Activated naive CD8-positive, alpha-beta T cell treated with anti-CD3 and anti-CD28 coated beads, Interleukin-2, amount 50 U/mL, for 24 hours (primary cell): ENCODE data around the gene TMEM135.
"Not testable (repeated sequence)": the region's sequence is repeated elsewhere in the genome, so short reads cannot be mapped to it uniquely, and the experiment has no call there.

Source experiments
- ATAC-seq: fragments of 150-1000 bp; cut with Tn5 transposase; one replicate; pipeline ENCODE4 v1.10.0; 2021
- DNase-seq: peaks from one replicate; pipeline ENCODE4 v3.0.0; 2021
- H3K27ac Mint-ChIP-seq: one replicate; pipeline ENCODE4 v1.8.0; 2021; ENCODE audit warnings: mild to moderate bottlenecking, mixed read lengths
- H3K27me3 Mint-ChIP-seq: one replicate; pipeline ENCODE4 v1.8.0; 2021; ENCODE audit warnings: mixed read lengths
- H3K36me3 Mint-ChIP-seq: one replicate; pipeline ENCODE4 v1.8.0; 2021; ENCODE audit warnings: low read depth, mixed read lengths
- H3K4me1 Mint-ChIP-seq: one replicate; pipeline ENCODE4 v1.8.0; 2021; ENCODE audit warnings: mixed read lengths
- H3K4me3 Mint-ChIP-seq: one replicate; pipeline ENCODE4 v1.8.0; 2021; ENCODE audit warnings: mild to moderate bottlenecking, moderate library complexity, mixed read lengths
- H3K9me3 Mint-ChIP-seq: one replicate; pipeline ENCODE4 v1.8.0; 2021; ENCODE audit warnings: mixed read lengths

The TMEM135 gene

DNA sequence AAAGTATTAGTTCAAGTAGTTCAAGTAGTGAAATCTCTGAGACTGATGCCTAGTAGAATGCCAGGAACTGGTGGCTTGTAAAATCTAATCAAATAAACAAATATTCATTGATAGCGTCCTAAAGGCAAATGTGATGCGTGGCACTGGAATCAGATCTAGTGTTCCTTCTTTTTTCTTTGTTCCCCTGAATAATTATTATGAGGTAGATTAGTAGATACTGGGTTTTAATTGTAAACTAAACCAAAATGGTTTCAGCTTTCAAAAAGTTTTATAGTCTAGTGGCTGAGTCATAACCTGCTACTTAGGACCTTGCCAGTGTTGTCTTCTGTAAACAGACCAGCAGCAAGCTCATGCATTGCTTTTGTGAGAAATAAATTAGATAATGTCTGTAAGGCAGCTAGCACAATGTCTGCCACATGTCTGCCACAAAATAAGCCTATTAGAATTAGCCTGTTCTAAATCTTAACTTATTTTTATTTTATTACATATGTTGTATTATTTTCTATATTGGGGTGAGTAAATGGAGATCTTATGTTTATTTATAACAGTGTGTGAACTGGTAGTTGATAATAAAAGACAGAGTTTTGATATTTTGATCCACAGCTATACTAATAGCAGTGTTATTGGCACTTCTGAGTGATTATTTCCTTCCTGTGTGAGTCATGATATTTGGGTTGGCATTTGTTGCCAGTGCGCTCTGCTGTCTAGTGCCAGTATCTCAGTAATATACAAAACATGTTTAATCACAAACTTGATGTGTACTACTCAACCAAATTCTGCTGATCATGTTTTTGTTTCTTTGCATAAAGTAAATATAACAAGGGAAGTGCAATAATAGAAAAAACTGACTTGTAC is 135.7 kb downstream of the TMEM135 start:
- Mint-ChIP-seq H3K27me3 (no peaks in the 10 kb centered on the region), H3K27ac (no peak overlapping the region), H3K4me3 (no peak overlapping the region), H3K9me3 (peaks cover 25% of the 10 kb centered on the region), H3K36me3 (peaks cover 26% of the 10 kb centered on the region), H3K4me1 (peaks cover 15% of the 10 kb centered on the region)
- DNase-seq (no peak), ATAC-seq (peak; percentile 66)

DNA sequence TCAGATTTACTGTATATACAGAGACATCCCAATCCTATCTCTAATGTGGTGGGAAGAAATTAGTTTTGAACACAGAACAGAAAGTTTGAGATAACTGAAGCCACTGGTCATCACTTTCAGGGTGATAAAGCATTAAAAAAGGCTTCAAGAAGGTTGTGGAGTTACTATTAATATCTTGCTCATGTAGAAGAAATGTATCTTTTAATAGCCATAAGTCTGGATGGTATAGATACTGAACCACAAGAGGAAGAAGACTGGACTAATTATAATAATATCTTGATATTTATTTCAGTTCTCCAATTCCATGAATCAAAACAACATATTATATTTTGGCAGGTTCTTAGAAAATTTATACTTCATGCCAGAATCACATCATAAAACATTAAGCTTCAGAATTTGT is 137.1 kb downstream of the TMEM135 start:
- no peak for ATAC-seq
- peaks cover 15% of the 10 kb centered on the region for H3K4me1 Mint-ChIP-seq
- H3K4me3 Mint-ChIP-seq, result no peak overlapping the region

DNA sequence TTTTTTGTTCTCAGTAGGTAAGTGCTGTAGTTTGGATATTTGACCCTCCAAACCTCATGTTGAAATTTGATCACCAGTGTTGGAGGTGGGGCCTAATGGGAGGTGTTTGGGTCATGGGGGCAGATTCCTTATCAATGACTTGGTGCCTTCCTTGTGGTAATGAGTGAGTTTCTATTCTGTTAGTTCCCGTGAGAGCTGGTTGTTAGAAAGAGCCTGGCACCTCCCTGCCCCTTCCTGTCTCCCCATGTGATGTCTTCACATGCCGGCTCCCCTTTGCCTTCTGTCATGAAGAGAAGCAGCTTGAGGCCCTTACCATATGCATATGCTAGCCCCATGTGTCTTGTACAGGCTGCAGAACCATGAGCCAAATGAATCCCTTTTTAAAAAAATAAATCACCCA is 138.3 kb downstream of the TMEM135 start:
- Mint-ChIP-seq H3K36me3 (peaks cover 34% of the 10 kb centered on the region), H3K4me3 (no peak overlapping the region), H3K9me3 (peaks cover 14% of the 10 kb centered on the region), H3K27me3 (no peaks in the 10 kb centered on the region), H3K4me1 (peaks cover 15% of the 10 kb centered on the region), H3K27ac (no peak overlapping the region)
- ATAC-seq (no peak), DNase-seq (no peak)

More for the DNA sequence above, 137.1 kb downstream of the TMEM135 start:
- H3K9me3 Mint-ChIP-seq, result peaks cover 12% of the 10 kb centered on the region
- H3K36me3 Mint-ChIP-seq, result peaks cover 27% of the 10 kb centered on the region
- no peak overlapping the region for H3K27ac Mint-ChIP-seq
- no peak for DNase-seq
- H3K27me3 Mint-ChIP-seq, result no peaks in the 10 kb centered on the region

DNA sequence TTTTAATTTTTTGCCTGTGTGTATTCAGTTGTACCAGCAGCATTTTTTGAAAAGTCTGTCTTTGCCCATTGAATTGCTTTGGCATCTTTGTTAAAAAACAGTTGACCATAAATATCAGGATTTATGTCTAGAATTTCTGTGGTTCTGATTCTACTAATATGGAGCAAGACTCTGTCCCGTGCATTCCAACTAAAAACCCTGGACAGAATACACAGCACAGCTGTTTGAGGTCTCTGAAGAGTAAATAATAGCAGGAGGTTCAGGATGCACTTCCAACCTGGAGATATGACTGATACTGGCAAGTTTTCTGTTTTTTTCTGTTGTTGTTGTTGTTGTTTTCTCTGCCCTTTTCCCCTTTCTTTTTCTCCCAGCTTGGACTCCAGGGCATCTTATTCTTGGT is 141.9 kb downstream of the TMEM135 start:
- ATAC-seq (no peak), DNase-seq (no peak)
- Mint-ChIP-seq H3K4me3 (no peak overlapping the region), H3K27me3 (no peaks in the 10 kb centered on the region), H3K27ac (no peak overlapping the region), H3K4me1 (peaks cover 3% of the 10 kb centered on the region), H3K36me3 (peaks cover 40% of the 10 kb centered on the region), H3K9me3 (peaks cover 14% of the 10 kb centered on the region)

DNA sequence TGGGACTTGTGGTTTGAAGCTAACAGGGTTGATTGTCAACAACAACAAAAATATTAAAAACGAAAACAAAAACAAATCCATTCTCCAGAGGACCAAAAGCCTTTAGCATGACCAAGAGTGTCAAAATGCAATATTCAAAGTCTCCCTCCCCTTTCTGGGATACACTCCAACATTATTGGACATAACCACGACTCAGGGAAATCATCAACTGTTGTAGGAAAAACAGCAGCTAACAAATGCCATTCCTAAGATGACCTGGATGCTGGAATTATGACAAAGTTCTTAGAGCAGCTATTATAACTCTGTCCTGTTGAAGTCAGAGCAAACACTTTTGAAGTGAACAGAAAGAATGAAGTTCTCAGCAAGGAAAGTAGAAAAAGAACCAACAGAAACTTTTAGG is 143.0 kb downstream of the TMEM135 start:
- no peak for DNase-seq
- Mint-ChIP-seq H3K27ac (no peak overlapping the region), H3K9me3 (peaks cover 14% of the 10 kb centered on the region), H3K27me3 (no peaks in the 10 kb centered on the region), H3K4me3 (no peak overlapping the region), H3K36me3 (peaks cover 40% of the 10 kb centered on the region), H3K4me1 (no peaks in the 10 kb centered on the region)
- no peak for ATAC-seq

DNA sequence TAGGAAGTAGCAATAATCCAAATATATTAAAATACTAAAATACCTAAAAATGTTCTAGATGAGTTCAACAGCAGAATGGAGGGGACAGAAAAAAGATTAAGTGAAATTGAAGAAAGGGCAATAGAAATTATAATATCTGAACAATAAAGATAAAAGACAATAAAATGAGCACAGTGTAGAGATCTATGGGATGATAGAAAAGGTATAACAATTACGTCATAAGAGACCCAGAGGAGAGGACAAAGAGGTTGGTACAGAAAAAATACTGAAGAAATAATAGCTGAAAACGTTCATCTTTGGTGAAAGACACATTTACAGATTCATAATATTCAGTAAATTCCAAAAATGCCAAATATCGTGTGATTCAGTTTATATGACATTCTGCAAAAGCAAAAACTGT is 143.4 kb downstream of the TMEM135 start:
- Mint-ChIP-seq H3K4me1 (no peaks in the 10 kb centered on the region), H3K4me3 (no peak overlapping the region), H3K27me3 (no peaks in the 10 kb centered on the region), H3K9me3 (peaks cover 14% of the 10 kb centered on the region), H3K36me3 (peaks cover 40% of the 10 kb centered on the region), H3K27ac (no peak overlapping the region)
- ATAC-seq (no peak), DNase-seq (no peak)

DNA sequence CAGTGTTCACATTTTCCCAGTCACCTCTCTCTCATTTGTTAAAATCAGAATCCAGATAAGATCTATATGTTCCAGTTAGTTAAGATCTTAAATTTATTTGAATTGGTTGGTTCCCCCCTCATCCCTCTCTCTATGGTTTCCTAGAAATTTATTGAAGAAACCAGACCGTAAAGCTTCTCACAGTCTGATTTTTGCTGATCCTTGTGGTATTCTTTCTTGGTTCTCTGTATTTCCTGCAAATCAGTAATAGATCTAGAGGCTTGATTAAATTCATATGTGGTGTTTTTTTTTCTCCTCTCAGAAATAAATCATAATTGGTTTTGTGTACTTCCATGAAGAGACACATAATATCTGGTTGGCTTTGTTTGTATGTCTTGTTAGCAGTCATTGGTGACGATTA is 147.5 kb downstream of the TMEM135 start:
- DNase-seq, result no peak
- Mint-ChIP-seq H3K4me3 (no peak overlapping the region), H3K9me3 (peaks cover 2% of the 10 kb centered on the region), H3K27me3 (no peaks in the 10 kb centered on the region), H3K27ac (no peak overlapping the region), H3K4me1 (no peaks in the 10 kb centered on the region), H3K36me3 (peaks cover 13% of the 10 kb centered on the region)
- no peak for ATAC-seq

DNA sequence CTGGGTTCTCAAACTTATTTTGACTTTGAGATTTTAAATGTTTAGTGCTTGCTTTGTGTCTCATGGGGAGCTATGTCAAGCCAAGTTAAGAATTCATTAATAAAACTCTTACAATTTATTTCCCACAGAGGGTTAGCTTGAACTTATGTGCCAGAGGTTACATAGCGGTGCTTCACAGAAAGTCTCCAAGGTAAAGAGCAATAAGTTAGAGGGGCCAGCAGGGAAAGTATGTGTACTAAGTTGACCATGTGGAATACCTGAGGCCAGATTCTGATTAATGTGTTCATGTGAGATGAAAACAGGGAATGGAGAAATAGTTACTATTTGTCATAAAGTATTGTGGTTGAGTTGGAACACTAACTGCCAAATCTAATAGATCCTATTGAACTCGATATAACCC is 149.3 kb downstream of the TMEM135 start:
- Mint-ChIP-seq H3K27ac (no peak overlapping the region), H3K36me3 (peaks cover 6% of the 10 kb centered on the region), H3K9me3 (no peaks in the 10 kb centered on the region)

DNA sequence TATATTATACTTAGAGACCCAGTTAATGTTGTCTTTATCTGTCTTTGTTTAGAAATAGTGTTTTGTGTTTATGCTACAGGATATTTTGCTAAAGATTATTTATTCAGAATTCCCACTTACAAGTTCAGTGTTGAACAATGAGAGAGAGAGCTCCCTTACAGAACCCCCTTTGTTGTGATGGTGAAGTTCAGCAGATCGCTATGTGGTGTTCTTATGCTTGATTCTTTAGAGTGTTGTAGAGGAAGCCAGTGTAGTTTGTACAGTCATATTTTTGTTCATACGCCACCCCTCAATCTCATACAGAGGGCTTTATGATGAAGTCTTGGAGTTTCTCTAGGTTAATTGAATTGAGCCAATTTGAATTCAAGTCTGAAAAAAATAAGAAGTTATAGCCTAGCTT is 150.2 kb downstream of the TMEM135 start:
- Mint-ChIP-seq H3K9me3 (no peaks in the 10 kb centered on the region), H3K36me3 (peaks cover 6% of the 10 kb centered on the region), H3K27me3 (no peaks in the 10 kb centered on the region), H3K27ac (no peak overlapping the region), H3K4me1 (no peaks in the 10 kb centered on the region), H3K4me3 (no peak overlapping the region)
- ATAC-seq, result no peak
- no peak for DNase-seq

More for the DNA sequence above, 149.3 kb downstream of the TMEM135 start:
- ATAC-seq, result no peak
- Mint-ChIP-seq H3K27me3 (no peaks in the 10 kb centered on the region), H3K4me1 (no peaks in the 10 kb centered on the region), H3K4me3 (no peak overlapping the region)
- DNase-seq, result no peak

DNA sequence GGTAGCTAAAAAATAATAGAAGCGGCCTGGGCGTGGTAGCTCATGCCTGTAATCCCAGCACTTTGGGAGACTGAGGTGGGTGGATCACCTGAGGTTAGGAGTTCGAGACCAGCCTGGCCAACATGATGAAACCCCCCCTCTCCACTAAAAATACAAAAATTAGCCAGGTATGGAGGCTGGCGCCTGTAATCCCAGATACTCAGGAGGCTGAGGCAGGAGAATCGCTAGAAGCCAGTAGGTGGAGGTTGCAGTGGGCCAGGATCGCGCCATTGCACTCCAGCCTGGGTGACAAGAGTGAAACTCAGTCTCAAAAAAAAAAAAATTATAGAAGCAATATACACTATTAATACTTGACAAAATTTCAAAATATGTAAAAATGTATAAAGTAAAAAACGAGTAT is 150.7 kb downstream of the TMEM135 start:
- not testable (repeated sequence) for DNase-seq, H3K4me1 Mint-ChIP-seq, ATAC-seq, H3K36me3 Mint-ChIP-seq, H3K27me3 Mint-ChIP-seq, H3K9me3 Mint-ChIP-seq, H3K4me3 Mint-ChIP-seq, H3K27ac Mint-ChIP-seq

DNA sequence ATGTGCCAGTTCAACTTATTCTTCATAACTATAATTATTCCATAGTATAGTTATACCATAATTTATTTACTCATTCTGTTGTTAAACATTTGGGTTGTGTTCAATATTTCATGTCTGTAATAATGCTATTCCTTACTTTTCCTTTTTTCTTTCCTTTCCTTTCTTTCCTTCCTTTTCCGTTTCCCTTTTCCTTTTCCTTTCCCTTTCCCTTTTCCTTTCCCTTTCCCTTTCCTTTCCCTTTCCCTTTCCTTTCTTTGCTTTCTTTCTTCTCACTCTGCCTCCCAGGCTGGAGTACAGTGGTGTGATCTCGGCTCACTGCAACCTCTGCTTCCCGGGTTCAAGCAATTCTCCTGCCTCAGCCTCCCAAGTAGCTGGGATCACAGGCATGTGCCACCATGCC is 151.2 kb downstream of the TMEM135 start:
- not testable (repeated sequence) for H3K4me1 Mint-ChIP-seq, H3K27ac Mint-ChIP-seq, H3K27me3 Mint-ChIP-seq, H3K36me3 Mint-ChIP-seq, H3K4me3 Mint-ChIP-seq, ATAC-seq, DNase-seq, H3K9me3 Mint-ChIP-seq

DNA sequence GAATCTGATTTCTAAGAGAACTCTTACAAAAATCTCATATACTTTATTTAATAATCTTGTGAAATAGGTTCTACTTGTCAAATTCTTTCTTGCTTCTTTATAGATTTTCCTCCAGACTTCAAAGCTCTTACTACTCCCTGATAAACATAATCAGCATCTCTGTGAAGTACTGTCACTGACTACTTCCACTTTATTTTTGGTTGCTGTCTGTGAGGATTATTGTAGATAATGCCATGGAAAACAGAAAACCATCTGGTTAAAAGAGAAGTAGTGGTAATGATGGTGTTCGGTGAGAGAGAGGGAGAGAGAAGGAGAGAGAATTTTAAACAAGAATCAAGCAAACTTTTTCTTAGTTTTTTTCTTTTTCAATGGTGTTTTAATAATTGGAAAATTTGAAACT is 152.3 kb downstream of the TMEM135 start:
- Mint-ChIP-seq H3K4me3 (no peak overlapping the region), H3K27ac (no peak overlapping the region)

DNA sequence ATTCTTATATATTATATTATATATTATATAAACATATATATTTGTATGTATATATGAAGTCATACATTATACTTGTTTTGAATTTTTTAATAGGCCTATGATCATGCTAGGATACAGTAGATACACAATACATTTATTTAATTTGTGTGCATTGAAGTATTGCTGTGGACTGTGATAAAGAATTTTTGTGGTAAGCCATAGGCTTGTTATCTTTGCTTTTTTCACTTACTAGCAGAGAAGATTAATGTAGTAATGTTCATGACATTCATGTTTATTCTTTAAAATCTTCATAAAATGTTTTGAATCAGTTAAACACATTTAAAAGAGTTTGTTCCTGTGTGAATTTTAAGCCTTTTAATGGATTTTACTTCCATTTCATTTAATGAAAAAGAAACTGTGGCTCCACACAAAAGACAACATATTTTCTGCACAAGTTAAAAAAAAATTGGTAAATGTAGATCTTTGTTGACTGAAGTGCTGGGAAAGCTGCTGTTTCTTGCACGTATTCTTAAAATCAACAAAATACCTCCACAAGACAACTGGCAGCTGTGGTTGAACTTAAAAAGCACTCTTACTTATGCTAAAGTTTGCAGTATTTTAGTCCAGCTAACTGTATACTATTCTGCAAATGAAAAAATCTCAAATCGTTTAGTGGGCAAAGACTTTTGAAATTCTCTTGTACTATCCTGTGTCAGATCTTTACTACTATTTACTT is 156.2 kb downstream of the TMEM135 start:
- Mint-ChIP-seq H3K36me3 (no peaks in the 10 kb centered on the region), H3K4me3 (no peak overlapping the region), H3K9me3 (no peaks in the 10 kb centered on the region), H3K27me3 (no peaks in the 10 kb centered on the region), H3K27ac (no peak overlapping the region), H3K4me1 (no peaks in the 10 kb centered on the region)
- ATAC-seq, result no peak
- DNase-seq, result no peak

More for the DNA sequence above, 152.3 kb downstream of the TMEM135 start:
- H3K36me3 Mint-ChIP-seq, result peaks cover 2% of the 10 kb centered on the region
- ATAC-seq (no peak), DNase-seq (no peak)
- H3K27me3 Mint-ChIP-seq, result no peaks in the 10 kb centered on the region
- no peaks in the 10 kb centered on the region for H3K4me1 Mint-ChIP-seq
- no peaks in the 10 kb centered on the region for H3K9me3 Mint-ChIP-seq

DNA sequence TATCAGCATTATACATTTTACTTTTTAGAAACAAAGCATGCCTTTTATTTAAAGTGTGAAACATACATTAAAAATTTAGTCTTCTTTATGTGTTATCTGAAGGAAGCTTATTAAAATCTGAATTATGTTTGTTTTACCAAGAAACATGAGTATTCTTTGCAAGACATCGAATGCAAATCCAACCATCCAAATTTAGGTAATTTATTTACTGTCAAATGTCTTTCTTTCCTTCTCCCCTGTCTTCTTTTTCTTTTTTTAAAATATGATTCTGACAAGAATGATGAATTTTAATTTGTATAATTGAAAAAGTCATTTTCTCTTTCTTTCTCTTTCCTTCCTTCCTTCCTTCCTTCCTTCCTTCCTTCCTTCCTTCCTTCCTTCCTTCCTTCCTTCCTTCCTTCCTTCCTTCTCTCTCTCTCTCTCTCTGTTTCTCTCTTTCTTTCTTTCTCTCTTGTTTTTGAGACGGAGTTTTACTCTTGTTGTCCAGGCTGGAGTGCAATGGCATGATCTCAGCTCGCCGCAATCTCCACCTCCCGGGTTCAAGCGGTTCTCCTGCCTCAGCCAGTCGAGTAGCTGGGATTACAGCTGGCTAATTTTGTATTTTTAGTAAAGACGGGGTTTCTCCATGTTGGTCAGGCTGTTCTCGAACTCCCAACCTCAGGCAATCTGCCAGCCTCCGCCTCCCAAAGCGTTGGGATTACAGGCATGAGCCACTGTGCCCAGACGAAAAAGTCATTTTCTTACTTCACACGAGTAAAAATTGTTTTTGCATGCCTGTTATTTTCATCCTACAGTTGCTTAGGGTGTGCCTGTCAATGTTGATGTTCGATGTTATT is 157.5 kb downstream of the TMEM135 start:
- H3K27ac Mint-ChIP-seq, result no peak overlapping the region
- no peak overlapping the region for H3K4me3 Mint-ChIP-seq
- H3K36me3 Mint-ChIP-seq, result peaks cover 1% of the 10 kb centered on the region
- no peak for DNase-seq
- no peaks in the 10 kb centered on the region for H3K27me3 Mint-ChIP-seq
- H3K4me1 Mint-ChIP-seq, result no peaks in the 10 kb centered on the region
- ATAC-seq, result no peak
- no peaks in the 10 kb centered on the region for H3K9me3 Mint-ChIP-seq
